NCI-H187 treated with DMSO at 0.1 percent for 48 hours (cell line): ENCODE results near the gene SPTBN4.
"Not testable (repeated sequence)": the region's sequence is repeated elsewhere in the genome, so short reads cannot be mapped to it uniquely, and the experiment has no call there.

Source experiments
- DNase-seq: peaks from one replicate; lab custom pipeline; 2025; lab: John Stamatoyannopoulos, UW

The SPTBN4 gene

DNA sequence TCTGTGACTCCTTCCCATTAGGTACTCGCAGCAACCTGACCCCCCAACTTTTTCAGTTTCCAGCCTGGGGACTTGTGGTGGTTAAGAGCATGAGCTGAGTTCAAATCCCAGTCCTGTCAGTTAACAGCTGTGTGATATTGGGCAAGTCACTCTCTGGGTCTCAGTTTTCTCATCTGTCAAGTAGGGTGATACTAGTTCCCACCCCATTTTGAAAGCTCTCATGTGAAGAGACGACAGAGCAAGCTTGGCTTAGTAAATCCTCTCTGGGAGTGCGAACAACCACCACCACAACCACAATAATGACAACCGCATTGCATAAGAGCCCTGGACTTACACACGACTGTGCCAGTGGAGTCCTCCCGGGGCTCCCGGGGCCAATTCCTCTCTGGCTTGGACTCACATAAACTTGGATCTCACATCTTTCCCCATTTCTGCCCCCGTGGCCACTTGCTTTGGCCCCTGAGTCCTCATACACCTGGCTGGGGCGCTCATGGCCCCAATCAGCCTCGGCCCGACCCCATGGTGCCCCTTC, 1.7 kb upstream of the SPTBN4 start:
- no peak for DNase-seq

DNA sequence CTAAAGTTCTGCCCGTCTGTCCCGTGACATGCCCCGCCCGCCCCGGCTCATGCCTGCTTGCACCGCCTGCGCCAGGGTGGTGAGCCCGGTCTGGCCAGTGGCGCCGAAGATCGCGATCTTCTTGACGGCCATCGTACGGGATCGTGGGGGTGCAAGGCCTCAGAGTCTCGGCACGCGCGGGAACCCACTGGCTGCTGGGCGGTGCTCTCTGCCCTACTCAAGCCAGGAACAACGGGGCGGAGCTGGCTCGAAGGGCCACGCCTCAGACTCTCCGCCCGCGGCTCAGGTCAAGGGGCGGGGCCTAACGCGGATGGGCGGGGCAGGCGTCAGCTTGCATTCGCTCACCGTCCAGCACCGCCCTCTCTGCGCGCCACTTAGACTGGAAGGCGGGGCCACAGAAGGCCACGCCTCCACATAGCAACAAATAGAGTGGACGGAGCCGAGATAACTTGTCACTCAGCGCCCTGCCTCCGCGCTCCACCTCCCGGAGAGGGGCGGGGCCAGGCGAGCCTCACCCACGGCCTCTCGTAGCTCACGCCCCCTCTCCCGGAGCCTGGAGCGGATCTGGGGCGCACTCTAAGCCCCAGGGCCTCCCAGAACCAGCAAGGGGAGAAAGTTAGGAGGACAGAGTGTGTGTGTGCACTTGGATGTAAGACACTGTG, 1.1 kb upstream of the SPTBN4 start, which contains the start of gene BLVRB:
TSS of gene BLVRB (minus strand) at position 189 of the 662 bp plus-strand sequence. CDS start at position 132, 57 bp downstream.
- peak; percentile 93 for DNase-seq

DNA sequence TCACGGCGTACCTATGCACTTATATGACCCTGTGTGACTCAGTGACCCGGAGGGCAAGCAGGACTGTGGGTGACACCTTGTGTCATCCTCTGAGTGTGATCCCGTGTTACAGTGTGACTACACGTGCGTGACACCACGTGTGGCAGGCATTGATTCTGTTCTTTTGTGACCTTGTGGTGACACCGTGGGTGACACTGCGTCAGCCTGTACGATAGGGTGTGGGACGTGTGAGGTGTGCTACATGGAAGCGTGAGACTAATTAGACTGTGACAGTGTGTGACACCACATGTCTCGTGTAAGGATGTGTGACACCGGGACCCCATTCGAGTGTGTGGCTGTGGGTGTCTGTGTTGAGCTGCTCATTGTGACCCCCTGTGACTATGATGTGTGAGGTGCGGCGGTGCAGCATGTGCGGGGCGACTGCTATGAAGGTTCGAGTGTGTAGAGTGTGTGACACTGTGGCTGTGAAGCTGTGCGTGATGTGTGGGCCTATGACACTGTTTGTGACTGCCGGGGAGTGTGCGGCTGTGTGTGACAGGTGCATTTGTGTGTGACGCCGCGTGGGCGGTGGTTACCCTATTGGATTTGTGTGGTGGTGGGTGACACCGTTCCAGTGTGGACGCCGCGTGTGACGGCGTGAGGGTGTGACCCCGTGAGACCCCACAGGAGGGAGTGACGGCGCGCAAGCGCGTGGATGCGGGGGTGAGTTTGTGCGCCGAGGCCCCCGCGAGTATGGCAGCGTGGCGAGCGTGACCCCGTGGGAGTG, 399 bp upstream of the SPTBN4 start:
- no peak for DNase-seq

DNA sequence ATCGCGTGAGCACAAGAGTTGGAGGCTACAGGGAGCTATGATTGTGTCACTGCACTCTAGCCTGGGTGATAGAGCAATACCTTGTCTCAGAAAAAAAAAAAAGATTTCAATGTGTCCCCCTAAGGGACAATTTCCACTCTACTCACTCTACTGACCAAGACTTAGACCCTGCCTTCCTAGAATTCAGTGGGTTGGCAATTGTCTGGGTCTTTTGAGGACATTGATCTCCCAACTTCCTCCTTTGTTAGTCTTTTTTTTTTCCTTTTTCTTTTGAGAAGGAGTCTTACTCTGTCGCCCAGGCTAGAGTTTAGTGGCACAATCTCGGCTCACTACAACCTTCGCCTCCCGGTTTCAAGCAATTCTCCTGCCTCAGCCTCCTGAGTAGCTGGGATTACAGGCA, 2.2 kb downstream of the SPTBN4 start:
- no peak for DNase-seq

DNA sequence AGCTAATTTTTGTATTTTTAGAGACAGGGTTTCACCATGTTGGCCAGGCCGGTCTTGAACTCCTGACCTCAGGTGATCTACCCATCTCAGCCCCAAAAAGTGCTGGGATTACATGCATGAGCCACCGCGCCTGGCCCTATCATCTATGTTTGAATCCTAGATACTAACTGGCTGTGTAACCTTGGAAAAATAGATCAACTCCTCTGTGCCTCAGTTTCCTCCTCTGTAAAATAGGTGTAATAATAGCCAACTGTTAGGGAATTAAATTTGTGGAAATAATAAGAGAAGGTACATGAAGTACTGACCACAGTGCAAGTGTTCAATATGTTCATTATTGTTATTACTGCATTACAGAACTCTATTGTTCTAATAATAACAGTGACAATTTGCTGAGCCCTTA, 4.3 kb downstream of the SPTBN4 start:
- no peak for DNase-seq

DNA sequence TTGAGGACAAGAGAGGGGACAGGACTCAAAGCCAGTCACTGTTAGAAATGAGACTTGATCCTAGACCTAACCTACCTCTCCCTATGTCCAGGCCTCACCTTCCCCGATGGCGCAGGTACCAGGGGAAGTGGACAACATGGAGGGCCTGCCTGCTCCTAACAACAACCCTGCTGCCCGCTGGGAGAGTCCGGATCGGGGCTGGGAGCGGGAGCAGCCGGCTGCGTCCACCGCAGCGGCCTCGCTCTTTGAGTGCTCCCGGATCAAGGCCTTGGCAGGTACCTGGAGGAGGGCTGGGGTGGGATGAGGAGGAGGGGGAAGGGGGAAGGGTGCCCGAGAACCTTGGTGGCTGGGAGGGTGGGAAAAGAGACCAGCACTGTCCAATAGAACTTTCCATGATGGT, 5.7 kb downstream of the SPTBN4 start:
- no peak for DNase-seq

DNA sequence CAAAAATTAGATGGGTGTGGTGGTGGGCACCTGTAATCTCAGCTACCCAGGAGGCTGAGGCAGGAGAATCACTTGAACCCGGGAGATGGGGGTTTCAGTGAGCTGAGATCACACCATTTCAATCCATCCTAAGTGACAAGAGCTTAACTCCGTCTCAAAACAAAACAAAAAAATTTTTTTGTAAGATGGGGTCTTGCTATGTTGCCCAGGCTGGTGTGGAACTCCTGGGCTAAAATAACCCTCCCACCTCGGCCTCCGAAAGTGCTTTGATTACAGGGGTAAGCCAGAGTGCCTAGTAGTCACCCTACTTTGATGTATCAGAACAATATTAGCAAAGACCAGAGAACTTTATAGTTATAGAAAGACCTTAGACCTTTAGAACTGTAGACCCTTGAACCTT, 7.9 kb downstream of the SPTBN4 start:
- DNase-seq, result no peak

DNA sequence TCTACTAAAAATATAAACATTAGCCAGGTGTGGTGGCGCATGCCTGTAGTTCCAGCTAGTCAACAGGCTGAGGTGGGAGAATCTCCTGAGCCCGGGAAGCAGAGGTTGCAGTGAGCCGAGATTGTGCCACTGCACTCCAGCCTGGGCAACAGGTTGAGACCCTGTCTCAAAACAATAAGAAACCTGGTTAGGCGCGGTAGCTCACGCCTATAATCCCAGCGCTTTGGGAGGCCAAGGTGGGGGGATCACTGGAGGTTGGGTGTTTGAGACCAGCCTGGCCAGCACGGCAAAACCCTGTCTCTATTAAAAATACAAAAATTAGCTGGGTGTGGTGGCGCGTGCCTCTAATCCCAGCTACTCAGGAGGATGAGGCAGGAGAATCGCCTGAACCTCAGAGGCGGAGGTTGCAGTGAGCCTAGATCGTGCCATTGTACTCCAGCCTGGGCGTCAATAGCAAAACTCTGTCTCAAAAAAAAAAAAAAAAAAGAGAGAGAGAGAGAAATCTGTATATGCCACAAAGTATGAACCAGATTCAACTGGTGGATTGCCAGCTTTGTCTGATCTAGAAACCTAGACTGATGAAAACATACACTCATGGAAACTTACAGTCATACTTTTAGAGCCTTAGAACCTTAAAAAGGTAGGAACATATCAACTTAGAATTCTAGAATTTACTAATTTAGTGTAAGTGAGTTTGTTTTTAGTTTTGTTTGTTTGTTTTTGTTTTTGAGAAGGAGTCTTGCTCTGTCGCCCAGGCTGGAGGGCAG, 9.3 kb downstream of the SPTBN4 start:
- DNase-seq, result not testable (repeated sequence)

DNA sequence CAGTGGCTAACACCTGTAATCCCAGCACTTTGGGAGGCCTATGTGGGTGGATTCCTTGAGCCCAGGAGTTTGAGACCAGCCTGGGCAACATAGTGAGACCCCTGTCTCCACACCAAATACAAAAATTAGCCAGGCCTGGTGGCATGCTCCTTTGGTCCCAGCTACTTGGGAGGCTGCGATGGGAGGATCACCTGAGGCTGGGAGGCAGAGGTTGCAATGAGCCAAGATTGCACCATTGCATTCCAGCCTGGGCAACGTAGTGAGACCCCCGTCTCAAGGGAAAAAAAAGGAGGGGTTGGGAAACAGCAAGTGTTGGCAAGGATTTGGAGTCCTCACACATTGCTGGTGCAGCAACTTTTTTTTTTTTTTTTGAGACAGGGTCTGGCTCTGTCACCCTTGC, 19.2 kb downstream of the SPTBN4 start:
- no peak for DNase-seq

DNA sequence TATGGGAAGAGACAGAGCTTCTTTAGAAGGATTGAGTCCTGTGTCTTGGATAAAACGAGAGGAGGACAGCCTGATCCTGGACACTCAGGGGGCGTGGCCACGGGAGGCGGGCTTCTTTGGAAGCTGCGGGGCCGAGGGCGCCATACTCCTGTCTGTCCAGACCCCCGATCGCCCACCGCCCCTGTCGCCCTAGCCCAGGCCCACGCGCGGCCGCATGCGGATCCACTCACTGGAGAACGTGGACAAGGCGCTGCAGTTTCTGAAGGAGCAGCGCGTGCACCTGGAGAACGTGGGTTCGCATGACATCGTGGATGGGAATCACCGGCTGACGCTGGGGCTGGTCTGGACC, 23.1 kb downstream of the SPTBN4 start:
- DNase-seq, result no peak

DNA sequence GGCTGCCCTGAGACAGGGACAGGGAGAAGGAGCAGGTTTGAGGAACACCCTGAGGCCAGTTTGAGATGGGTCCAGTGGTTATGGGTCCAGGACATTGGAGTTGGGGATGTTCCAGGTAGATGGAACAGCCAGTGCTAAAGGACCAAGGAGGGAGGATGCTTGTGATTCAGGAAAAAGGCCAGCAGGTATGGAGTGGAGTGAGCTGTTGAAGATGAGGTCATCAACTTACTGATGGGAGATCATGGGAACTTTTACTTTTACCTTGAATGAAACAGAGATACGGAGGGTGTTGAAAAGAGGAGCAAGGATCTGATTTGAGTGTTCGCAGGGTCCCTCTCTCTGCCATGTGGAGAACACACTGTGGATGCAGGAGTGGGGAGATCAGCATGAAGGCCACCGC, 25.5 kb downstream of the SPTBN4 start:
- no peak for DNase-seq

DNA sequence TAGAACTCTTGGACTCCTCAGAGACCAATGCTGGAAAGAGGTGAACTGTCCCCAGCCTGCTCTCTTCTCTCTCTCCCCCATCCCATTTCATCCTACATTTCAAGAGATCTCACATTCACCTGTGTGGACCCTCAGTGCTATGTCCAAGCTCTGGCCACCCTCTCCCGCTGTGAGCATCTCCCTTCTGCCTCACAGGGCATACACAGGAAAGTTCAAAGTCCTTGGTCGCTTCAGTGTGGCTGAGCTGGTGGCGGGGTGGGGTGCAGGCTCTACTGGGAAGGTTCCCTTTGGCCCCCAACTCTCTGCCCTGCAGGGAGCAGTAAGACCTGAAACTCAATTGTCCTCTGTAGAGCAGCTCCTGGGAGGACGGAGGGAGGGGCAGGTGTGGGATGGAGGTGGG, 27.0 kb downstream of the SPTBN4 start:
- no peak for DNase-seq

DNA sequence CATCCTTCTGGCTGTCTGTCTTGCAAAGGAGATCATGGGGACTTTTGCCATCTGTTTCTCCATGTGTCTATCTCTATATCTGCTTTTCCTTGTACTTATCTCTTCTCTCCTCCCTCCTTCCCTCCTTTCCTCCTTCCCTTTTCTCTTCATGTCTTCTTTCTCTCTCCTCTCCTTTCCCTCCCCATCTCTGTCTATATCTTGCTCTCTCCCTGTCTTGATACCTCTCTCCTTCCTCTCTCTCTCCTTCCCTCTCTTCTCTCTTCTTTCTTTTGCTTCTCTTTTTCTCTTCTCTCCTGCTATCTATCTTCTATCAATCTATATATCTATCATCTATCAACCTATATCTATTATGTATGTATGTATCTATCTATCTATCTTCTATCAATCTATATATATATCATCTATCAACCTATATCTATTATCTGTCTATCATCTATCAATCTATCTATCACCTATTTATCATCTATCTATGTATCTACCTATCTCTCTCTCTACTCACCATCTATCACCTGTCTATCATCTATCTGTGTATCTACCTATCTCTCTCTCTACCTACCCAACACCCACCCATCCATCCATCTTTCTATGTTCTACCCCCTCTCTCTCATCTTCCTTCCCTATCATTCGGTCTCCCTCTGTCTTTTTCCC, 27.5 kb downstream of the SPTBN4 start:
- DNase-seq, result no peak

DNA sequence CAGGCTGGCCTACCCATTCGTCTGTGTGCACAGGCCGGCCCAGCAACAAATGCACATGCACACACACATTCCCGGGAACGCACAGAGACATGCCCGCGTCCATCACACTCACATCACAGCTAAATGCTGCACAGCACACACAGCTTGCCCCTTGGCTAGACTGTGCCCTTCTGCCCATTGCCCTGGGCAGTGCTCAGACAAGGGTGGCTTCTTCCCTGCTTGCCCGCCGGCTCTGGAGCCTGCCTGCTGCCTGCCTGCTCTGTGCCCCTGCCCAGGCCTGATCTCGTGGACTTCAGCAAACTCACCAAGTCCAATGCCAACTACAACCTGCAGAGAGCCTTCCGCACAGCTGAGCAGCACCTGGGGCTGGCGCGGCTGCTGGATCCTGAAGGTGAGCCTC, 30.4 kb downstream of the SPTBN4 start:
- DNase-seq, result no peak

DNA sequence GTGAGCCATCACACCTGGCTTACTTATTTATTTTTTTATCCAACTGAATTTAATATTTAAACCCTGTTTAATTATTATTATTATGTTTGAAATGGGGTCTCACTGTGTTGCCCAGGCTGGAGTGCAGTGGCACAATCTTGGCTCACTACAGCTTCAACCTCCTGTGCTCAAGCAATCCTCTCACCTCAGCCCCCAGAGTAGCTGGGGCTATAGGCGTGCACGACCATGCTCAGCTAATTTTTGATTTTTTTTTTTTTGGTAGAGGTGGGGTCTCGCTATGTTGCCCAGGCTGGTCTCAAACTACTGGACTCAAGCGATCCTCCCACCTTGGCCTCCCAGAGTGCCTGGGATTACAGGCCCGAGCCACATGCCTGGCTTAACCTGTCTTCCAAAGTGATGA, 32.5 kb downstream of the SPTBN4 start:
- DNase-seq, result no peak

DNA sequence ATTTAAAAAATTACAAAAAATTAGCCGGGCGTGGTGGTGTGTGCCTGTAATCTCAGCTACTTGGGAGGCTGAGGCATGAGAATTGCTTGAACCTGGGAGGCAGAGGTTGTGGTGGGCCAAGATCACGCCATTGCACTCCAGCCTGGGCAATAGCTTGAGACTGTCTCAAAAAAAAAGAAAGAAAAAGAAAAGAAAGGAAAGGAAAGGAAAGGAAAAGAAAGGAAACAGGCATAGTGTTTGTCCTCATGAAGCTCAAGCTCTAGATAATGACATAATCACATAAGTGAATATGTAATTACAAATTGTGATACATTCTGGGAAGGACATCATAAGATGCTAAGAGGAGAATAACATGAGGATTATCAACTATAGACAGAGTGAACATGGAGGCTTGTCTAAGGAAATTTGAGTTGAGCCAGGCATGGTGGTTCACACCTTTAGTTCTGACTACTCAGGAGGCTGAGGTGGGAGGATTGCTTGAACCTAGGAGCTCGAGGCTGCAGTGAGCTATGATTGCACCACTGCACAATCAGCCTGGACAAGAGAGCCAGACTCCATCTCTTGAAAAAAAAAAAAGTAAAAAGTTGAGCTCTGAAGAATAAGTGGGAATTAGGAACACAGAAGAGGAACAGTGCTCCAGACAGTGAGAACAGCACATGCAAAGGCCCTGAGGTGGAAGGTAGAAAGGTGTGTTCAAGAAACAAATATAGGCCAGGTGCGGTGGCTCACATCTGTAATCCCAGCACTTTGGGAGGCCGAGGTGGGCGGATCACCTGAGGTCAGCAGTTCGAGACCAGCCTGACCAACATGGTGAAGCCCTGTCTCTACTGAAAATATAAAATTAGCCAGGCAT, 34.1 kb downstream of the SPTBN4 start:
- not testable (repeated sequence) for DNase-seq

DNA sequence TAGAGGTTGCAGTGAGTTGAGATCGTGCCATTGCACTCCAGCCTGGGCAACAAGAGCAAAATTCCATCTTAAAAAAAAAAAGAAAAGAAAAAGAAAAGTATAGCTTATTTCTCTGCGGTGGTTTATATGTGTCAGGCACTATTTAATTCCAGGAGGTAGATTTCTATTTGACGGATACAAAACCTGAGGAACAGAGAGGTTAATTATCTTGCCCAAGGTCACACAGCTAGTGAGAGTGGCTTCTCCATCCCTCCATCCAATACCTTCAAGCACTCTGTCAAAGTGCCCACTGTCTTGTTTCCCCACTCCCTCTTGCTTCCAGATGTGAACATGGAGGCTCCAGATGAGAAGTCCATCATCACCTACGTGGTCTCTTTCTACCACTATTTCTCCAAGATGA, 34.8 kb downstream of the SPTBN4 start:
- DNase-seq, result no peak

DNA sequence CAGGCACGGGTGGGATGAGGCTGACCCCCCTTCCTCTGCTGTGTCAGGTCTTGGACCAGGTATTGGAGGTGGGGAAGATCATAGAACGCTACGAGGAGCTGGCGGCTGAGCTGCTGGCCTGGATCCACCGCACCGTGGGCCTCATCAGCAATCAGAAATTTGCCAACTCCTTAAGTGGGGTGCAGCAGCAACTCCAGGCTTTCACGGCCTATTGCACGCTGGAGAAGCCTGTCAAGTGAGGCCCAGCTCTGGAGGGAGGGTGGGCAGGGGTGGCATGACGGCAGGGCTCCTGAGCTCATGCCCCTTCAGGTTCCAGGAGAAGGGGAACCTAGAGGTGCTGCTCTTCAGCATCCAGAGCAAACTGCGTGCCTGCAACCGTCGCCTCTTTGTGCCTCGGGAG, 35.3 kb downstream of the SPTBN4 start:
- no peak for DNase-seq

DNA sequence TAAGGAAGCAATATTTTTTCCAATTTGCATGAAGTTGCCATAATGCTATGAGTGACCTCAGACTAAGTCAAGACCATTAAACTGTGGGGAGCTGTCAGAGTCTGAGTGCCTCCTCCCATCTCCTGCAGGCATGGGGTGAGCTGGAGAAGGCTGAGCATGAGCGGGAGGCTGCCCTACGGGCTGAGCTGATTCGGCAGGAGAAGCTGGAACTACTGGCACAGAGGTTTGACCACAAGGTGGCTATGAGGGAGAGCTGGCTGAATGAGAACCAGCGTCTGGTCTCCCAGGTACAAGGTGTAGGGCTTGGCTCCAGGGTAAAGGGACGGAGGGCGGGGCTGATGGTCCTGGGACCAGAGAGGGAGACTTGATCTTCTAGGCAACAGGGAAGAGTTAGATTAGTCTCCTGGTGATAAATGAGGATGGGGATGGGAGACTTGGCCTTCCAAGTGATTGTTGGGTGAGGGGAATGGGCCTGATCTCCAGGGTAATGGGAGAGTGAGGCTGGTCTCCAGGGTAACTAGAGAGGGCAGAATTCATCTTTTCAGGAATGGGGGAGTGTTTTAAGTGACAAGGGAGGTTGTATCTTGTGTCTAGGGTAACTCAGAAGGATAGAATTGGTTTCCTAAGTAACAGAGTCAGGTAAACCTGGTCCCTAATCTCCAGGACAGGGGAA, 36.0 kb downstream of the SPTBN4 start:
- DNase-seq, result no peak

DNA sequence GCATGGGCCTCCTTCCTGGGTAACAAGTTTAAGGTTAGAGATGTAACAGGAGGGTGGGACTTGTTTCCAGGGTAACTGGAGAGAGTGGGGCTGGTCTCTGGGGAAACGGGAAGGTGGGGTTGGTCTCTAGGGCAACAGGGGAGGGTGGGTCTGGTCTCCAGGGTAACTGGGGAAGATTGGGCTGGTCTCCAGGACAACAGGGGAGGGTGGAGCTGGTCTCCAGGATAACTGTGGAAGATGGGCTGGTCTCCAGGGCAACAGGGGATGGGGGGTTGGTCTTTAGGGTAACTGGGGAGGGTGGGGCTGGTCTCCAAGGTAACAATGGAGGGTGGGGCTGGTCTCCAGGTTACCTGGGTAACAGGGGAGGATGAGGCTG, 36.5 kb downstream of the SPTBN4 start:
- no peak for DNase-seq

DNA sequence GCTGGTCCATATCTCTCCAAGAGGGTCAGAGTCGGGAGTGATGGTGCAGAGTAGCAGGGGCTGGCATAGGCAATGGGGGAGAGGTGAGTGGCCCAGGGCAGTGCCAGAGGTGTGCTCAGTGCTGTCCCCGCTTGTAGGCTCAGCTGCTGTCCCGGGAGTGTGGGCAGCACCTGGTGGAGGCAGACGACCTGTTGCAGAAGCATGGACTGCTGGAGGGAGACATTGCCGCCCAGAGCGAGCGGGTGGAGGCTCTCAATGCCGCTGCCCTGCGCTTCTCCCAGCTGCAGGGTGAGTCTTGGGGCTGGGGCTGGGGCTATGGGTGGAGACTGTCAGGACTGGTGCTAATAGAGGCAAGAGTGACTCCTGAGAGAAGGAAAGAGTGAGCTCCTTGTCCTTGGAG, 39.3 kb downstream of the SPTBN4 start:
- no peak for DNase-seq
